K562 (cell line): ENCODE measurements around the gene PRKAR2B. TPM values are rescaled to one million over a fixed set of nuclear protein-coding genes. Genes with fewer than 3 reads are reported as not detected.

Experiments used
- ATAC-seq: fragments of 200-7000 bp; cut with Tn5 transposase; 3 replicates; pipeline ENCODE4 v1.9.1; 2020; ENCODE audit warnings: moderate library complexity
- BruUV-seq: library from RNA; stranded (reverse); fragments of 400-500 nt; replicated peaks from 2 replicates; lab custom pipeline; 2021; lab: Mats Ljungman, UMichigan
- CTCF ChIA-PET: fragments of 300-600 bp; formaldehyde crosslinking; extraction: SDS; loops from one replicate; lab custom pipeline; 2021; ENCODE audit warnings: low intra/inter-chr PET ratio; lab: Yijun Ruan, JAX
- POLR2A ChIA-PET: fragments of 300-600, 350-650 bp; sonication (Branson Sonifier 250); formaldehyde crosslinking; extraction: SDS; loops from one replicate; lab custom pipeline; 2021; ENCODE audit warnings: antibody characterized with exemption, inconsistent platforms; lab: Yijun Ruan, JAX
- DNase-seq, 4 experiments: peaks; one replicate each; pipeline versions ENCODE4 v3.0.0 to v3.0.0-alpha.2; 2011 to 2018; ENCODE audit warnings: low spot score in 3 of 4, mixed read lengths in 3 of 4; ENCODE audit errors: extremely low read depth in 1 of 4
- FAIRE-seq: peaks from 2 replicates; lab custom pipeline; 2011; peaks lifted over from hg19 to GRCh38; lab: Jason Lieb, UNC
- H2AFZ ChIP-seq: 2 replicates; pipeline ENCODE4 v1.6.0; 2011; ENCODE audit warnings: low read depth, low read length, control low read depth, inconsistent platforms
- H3K27ac ChIP-seq: fragments of 200-600 bp; 3 replicates; pipeline ENCODE4 v1.8.0; 2011; ENCODE audit warnings: low read depth, mild to moderate bottlenecking, control low read depth, inconsistent platforms, low read length, moderate library complexity, mixed read lengths; ENCODE audit errors: extremely low read depth
- H3K27me3 ChIP-seq, 2 experiments: fragments of 300-600 bp in 1 of 2; 2 replicates in 1 of 2; 3 replicates in 1 of 2; pipeline versions ENCODE4 v1.6.0 to v1.8.0; 2011; ENCODE audit warnings: inconsistent platforms in 2 of 2, low read length in 2 of 2, mild to moderate bottlenecking in 1 of 2, mixed read lengths in 1 of 2, moderate library complexity in 1 of 2; ENCODE audit not compliant: control insufficient read depth in 2 of 2, insufficient read depth in 2 of 2
- H3K36me3 ChIP-seq: fragments of 300-600 bp; 3 replicates; pipeline ENCODE4 v1.8.0; 2011; ENCODE audit warnings: mild to moderate bottlenecking, low read length, inconsistent platforms; ENCODE audit not compliant: control insufficient read depth, insufficient read depth
- H3K4me1 ChIP-seq, 2 experiments: fragments of 200-600 bp in 1 of 2; replicated peaks in 1 of 2; 2 replicates in 1 of 2; 3 replicates in 1 of 2; pipeline versions ENCODE4 v1.5.1 to v1.8.0; 2011; ENCODE audit warnings: inconsistent platforms in 2 of 2, low read length in 2 of 2, mild to moderate bottlenecking in 1 of 2, mixed read lengths in 1 of 2, moderate library complexity in 1 of 2; ENCODE audit not compliant: control insufficient read depth in 2 of 2, insufficient read depth in 2 of 2
- H3K4me2 ChIP-seq: 2 replicates; pipeline ENCODE4 v1.6.1; 2011; ENCODE audit warnings: low read length, control low read depth, inconsistent platforms, mixed read lengths; ENCODE audit not compliant: insufficient read depth
- H3K4me3 ChIP-seq: fragments of 200-600 bp; sonication (generic), shearing (Covaris generic); 2 replicates; pipeline ENCODE4 v1.5.1; 2016; ENCODE audit warnings: control low read depth, inconsistent platforms
- H3K79me2 ChIP-seq: fragments of 200-600 bp; 3 replicates; pipeline ENCODE4 v1.8.0; 2011; ENCODE audit warnings: low read length, inconsistent platforms; ENCODE audit not compliant: control insufficient read depth, insufficient read depth
- H3K9ac ChIP-seq, 2 experiments: 2 replicates each; pipeline versions ENCODE4 v1.6.0 to v1.6.1; 2011; ENCODE audit warnings: low read depth in 2 of 2, low read length in 2 of 2, control low read depth in 1 of 2, inconsistent platforms in 1 of 2, mild to moderate bottlenecking in 1 of 2, mixed read lengths in 1 of 2; ENCODE audit not compliant: insufficient read depth in 1 of 2
- H3K9me1 ChIP-seq: one replicate; pipeline ENCODE4 v1.6.0; 2011; ENCODE audit warnings: inconsistent platforms, mild to moderate bottlenecking, low read length, moderate library complexity; ENCODE audit not compliant: control insufficient read depth, insufficient read depth
- H3K9me3 ChIP-seq: replicated peaks from 2 replicates; pipeline ENCODE4 v1.5.1; 2011; ENCODE audit warnings: low read depth, low read length, inconsistent platforms; ENCODE audit not compliant: control insufficient read depth, insufficient read depth
- H4K20me1 ChIP-seq: replicated peaks from 2 replicates; pipeline ENCODE4 v1.6.1; 2011; ENCODE audit warnings: low read length, inconsistent platforms, mixed read lengths; ENCODE audit not compliant: control insufficient read depth, insufficient read depth
- CBX3 ChIP-seq, 2 experiments: IDR thresholded peaks; 1 replicate in 1 of 2; 2 replicates in 1 of 2; pipeline ENCODE4 v1.6.1; 2012; ENCODE audit warnings: inconsistent platforms in 2 of 2, low read length in 2 of 2, borderline replicate concordance in 1 of 2, control low read depth in 1 of 2
- THRB ChIP-seq: fragments of 450-650 bp; formaldehyde crosslinking; conservative IDR thresholded peaks from 2 replicates; pipeline ENCODE4 v1.4.0; 2022; ENCODE audit warnings: mild to moderate bottlenecking, missing genetic modification characterization
- ZBTB40 ChIP-seq, 2 experiments: fragments of 450-650 bp in 1 of 2; sonication (generic) in 1 of 2; formaldehyde crosslinking in 1 of 2; IDR thresholded peaks; 2 replicates each; pipeline versions ENCODE4 v1.7.1 to v1.9.0; 2016 to 2022; ENCODE audit warnings: inconsistent platforms in 1 of 2, mild to moderate bottlenecking in 1 of 2, missing genetic modification reagents in 1 of 2
- ZNF395 ChIP-seq: fragments of 200-800 bp; sonication (Bioruptor generic); IDR thresholded peaks from 2 replicates; pipeline ENCODE4 v1.6.1; 2017; ENCODE audit warnings: missing genetic modification characterization, missing compliant biosample characterization
- ZNF707 ChIP-seq: fragments of 250-450 bp; sonication (Bioruptor Pico); conservative IDR thresholded peaks from 2 replicates; pipeline ENCODE4 v1.8.0; 2022; ENCODE audit warnings: inconsistent platforms, mild to moderate bottlenecking, moderate library complexity
- WGBS: fragments of 100-300 bp; shearing (Covaris generic); methylation state at CpG from one replicate; pipeline ENCODE4 v1.1.6; 2016; ENCODE audit warnings: low coverage, mixed read lengths; ENCODE audit not compliant: insufficient coverage; ENCODE audit errors: missing lambda C conversion rate; 5-methylcytosine and 5-hydroxymethylcytosine counted together
- in situ Hi-C: fragments of 300-500 bp; cut with MboI; formaldehyde crosslinking; loops from 4 replicates; pipeline ENCODE4 v1.15.0; 2018; ENCODE audit warnings: inconsistent platforms, mixed read lengths
- intact Hi-C: fragments of 100-400 bp; cut with micrococcal nuclease; formaldehyde crosslinking; loops from 2 replicates; pipeline ENCODE4 v1.14.2; 2022
- polyA plus RNA-seq, 8 experiments: library from polyadenylated mRNA; depleted of rRNA in 4 of 8; stranded (reverse) in 5 of 8; unstranded in 3 of 8; fragments of >200 nt; fragmentation: Nextera tagmentation in 2 of 8; fragmentation: Illumina TruSeq in 1 of 8; extraction: Ambion mirVana in 2 of 8; extraction: Trizol in 1 of 8; gene quantifications; 2 replicates each; pipeline versions ENCODE4 v1.2.1 to v1.2.3, GENCODE V29; 2011 to 2014; ENCODE audit warnings: inconsistent platforms in 1 of 8, missing spikeins in 1 of 8
- total RNA-seq, 7 experiments: library from RNA; depleted of rRNA in 6 of 7; stranded (reverse); fragments of >200 nt in 6 of 7; fragmentation: Illumina TruSeq in 2 of 7; extraction: Trizol in 2 of 7; gene quantifications; 2 replicates each; pipeline versions ENCODE4 v1.2.1 to v1.2.3, GENCODE V29; 2011 to 2021; ENCODE audit warnings: low replicate concordance in 1 of 7

PRKAR2B gene
- total and polyA plus RNA-seq, 9 of the 15 experiments (the other 6 are each of a cell fraction or from before 2014, with no cell fraction given): 59.0 to 173 (median 129) TPM

GRCh38 chr7:107077699-107078516, 33.4 kb downstream of the PRKAR2B start:
- Histone ChIP-seq H3K4me2 (peak overlapping the region; percentile 75), H3K4me3 (no peak overlapping the region), H3K4me1 (peaks cover 27 to 64% of the 10 kb centered on the region in 2 experiments), H3K9me1 (peaks cover 3% of the 10 kb centered on the region), H3K9ac (peak overlapping the region in 1 of 2 experiments; percentile 48; a peak in 2 of 4 replicates), H2AFZ (no peak overlapping the region), H3K79me2 (peaks cover 85% of the 10 kb centered on the region), H3K36me3 (peaks cover 21% of the 10 kb centered on the region; the same call in 2 of the 3 replicates), H3K27me3 (no peaks in the 10 kb centered on the region), H4K20me1 (no peaks in the 10 kb centered on the region; the same call in 1 of the 2 replicates), H3K27ac (peak overlapping the region; percentile 65), H3K9me3 (no peaks in the 10 kb centered on the region)
- ChIA-PET CTCF (no interaction called here), POLR2A (interaction anchor here (1.0 to 7.9 kb wide), 14 partner anchors 8 to 303 kb away, joined by 3 to 44 read pairs (median 4); partner anchors contain the start of gene HBP1)
- DNase-seq: peak; percentile 41 to 69 (median 52)
- in situ Hi-C loops: no loop called here
- intact Hi-C loops: loop anchor here (2.0 to 5.0 kb wide), 3 partner anchors 31 to 131 kb away; no protein-coding TSS in a partner anchor
- WGBS: 81% methylated on average over 10 of the region's 10 CpGs
- TSS peak; percentile 36 for BruUV-seq
- FAIRE-seq: no peak
- ATAC-seq: peak; percentile 59
- TF ChIP-seq THRB: 0 out of 2 replicates have a peak, but pooled peaks have one; percentile 58
- no peak for TF ChIP-seq ZNF707
- peak; percentile 28; the same call in 1 of the 2 replicates for TF ChIP-seq ZBTB40 (IDR thresholded peaks at IDR 0.05)
- TF ChIP-seq ZBTB40 (CRISPR knock-in tag; IDR thresholded peaks at IDR 0.05): no peak
- peak; percentile 41; the same call in 1 of the 2 replicates for TF ChIP-seq ZNF395 (CRISPR knock-in tag)
- 0 out of 3 replicates have a peak, but pooled peaks of 1 of the 2 experiments have one; percentile 8 for TF ChIP-seq CBX3 (IDR thresholded peaks at IDR 0.05; ENCODE audit: borderline replicate concordance in 1 of 2, low read length in 2 of 2)
